Activated naive CD4-positive, alpha-beta T cell (primary cell): ENCODE data around the gene CA7.

Experiments
- DNase-seq, 4 experiments: peaks; one replicate each; lab custom pipeline; 2025; lab: John Stamatoyannopoulos, UW

CA7 gene

DNA sequence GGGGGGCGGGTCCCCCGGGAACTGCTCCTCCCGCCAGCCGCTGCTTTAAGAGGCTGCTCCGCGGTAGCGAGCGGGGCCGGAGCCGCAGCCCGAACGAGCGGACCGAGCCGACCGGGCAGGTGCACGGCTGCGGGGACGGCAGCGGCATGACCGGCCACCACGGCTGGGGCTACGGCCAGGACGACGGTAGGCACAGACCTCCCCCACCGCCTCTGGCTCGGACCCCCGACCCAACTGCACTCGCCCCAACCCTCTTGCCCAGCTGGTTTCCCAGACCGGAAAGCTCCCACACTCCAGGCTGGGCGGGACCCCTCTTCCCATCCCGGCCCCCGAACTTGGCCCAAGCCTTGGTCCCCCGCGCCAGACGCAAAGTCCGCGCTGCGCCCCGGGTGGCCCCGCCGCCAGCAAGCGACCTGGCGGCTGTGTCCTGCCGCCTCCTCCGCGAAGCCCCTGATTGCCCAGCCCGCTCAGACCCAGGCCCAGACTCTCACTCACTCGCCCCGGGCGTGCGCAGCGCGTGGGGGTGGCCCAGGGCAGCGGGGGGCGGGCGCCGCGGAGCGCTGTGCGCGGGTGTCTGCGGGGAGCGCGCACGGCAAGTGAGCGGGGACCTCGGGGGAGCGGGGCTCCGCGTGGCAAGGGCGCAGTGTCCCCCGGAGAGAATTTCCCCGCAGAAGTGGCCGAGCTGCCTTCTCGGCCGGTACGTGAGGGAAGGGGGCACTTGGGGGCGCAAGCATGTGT is at the start of gene CA7:
CA7 (plus strand) TSS at position 73 of the 738 bp plus-strand sequence; CDS start at position 147, 74 bp downstream.
- DNase-seq, result no peak

DNA sequence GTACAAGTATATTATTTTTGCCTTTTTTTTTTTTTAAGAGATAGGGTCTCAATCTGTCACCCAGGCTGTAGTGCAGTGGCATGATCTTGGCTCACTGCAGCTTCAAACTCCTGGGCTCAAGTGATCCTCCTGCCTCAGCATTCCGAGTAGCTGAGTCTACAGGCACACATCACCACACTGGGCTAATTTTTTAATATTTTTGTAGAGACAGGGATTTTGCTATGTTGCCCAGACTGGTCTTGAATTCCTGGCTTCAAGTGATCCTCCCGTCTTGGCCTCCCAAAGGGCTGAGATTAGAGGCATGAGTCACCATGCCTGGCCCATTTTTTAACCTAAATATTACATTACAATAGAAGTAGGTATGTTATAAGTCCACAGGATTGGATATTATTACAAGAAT is 46.1 kb upstream of the CA7 start:
- no peak for DNase-seq

DNA sequence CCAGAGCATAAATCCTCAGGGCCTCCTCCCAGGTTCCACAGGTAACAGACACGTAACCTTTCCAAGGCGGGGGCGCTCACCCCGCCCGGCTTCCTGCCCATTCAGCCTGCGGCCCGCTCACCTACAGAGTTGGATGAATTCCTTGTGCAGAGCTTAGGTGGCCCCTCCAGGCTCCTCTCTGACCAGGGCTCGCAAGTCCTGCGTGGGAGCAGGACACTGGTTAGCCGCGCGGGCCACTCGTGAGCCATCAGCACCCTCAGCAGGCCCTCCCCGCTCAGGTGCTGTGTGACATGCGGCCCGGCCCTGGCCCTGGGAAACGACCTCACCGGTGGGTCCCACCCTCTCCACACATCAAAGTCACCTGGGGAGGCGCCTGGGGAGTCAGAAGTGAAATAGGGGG is 43.4 kb upstream of the CA7 start:
- no peak for DNase-seq

DNA sequence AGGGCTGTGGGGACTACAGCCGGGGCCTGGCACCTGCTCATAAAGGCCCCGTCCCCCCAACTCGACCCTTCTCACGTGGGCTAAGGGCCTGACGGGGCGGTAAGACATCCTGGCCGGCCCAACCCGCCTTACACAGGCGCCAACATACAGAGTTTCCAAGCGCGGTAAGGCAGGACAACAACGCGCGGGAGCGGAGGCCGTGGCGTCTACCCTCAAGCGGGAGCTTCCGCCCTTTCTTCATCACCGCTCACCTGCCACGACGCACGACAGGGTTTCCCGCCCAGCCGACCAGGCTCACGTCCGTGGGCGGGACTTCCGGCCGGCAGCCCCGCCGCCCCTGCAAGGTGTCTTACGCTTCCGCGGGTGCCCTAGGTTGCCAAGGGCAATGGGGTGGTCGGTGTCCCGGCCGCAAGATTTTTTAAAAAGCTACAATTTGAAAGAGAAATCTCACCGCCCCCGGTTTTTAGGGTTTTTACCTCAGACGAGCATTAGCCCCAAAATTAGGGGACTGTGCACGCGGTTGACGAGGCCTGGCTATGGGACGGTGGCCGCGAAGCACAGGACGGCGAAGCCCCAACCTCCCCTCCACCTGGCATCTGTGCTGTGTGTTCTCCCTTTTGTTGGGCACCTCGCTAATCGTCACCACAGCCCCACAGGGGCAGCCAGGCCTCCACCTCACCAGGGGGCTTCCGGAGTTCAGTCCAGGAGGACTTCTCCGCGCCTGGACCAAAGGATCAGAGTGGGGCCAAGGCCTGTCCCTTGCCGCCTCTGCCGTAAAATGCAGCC is 42.7 kb upstream of the CA7 start, which contains the start of gene TERB1:
TERB1 (minus strand) TSS at position 265 of the 786 bp plus-strand sequence. CDS start 4,786 bp downstream, outside the sequence.
- DNase-seq, result no peak

DNA sequence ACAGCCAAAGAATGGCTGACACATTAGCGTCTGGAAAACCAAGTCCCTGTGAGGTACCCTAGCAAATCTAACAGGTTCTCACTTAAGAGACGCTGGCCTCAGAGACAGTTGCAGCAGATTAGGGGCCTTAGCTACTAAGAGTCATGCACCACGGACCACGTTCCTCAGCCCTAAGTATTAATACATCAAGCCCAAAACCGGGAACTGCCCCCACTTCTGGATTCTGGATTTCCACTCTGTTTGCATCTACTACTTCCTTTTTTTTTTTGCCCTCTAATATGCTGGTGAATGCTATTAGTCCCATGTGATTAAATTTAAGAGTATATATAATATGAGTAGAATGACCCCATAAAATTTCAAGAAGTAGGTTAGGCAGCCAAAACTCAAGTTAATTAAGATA is 42.1 kb upstream of the CA7 start:
- DNase-seq, result no peak

DNA sequence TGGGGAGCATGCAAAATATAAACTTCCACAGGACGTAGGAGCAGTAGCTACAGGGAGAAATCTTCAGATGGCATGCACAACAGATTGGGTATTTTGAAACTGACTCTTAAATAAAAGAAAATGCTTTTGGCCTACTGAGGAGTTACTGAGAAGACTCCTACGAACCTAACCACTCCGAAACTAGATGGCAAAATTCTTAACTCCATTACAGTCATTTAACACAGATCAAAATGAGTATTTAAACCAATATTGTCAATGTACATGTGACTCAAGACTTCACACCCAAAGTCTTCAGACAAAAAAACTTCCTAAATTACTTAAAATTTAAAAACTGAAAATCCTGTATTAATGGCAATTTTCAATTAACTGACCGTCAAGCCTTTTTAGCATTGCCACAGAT is 34.4 kb upstream of the CA7 start:
- no peak for DNase-seq

DNA sequence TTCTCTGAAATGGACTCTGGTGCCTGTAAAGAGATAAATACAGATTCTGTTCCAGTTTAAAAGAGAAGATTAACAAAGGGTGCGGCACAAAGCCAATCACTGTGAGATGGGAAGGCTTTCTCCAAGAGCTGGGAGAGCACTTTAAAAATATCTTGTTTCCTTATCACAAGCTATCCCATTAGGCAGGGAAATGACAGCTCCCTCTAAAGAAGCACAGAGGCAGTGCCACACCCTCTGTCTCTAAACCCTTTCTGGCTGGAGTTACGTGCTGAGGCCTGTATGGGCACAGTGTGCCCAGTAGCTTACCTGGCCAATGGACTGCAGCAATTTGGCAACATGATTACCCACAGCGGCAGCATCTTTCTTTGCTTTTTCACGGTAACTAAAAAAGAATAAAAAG is 33.8 kb upstream of the CA7 start:
- DNase-seq, result no peak

DNA sequence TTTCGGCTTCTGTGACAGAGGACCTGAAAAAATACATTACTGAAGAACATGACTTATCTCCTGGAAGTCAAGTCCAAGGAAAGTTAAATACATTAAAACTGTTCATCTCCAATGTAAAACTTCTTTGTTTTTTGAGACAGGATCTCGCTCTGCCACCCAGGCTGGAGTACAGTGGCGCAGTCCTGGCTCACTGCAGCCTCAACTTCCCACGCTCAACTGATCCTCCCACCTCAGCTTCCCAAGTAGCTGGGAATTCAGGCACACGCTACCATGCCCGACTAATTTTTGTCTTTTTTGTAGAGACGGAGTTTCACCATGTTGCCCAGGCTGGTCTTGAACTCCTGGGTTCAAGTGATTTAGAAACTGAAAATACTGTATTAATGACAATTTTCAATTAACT is 33.2 kb upstream of the CA7 start:
- DNase-seq, result no peak

DNA sequence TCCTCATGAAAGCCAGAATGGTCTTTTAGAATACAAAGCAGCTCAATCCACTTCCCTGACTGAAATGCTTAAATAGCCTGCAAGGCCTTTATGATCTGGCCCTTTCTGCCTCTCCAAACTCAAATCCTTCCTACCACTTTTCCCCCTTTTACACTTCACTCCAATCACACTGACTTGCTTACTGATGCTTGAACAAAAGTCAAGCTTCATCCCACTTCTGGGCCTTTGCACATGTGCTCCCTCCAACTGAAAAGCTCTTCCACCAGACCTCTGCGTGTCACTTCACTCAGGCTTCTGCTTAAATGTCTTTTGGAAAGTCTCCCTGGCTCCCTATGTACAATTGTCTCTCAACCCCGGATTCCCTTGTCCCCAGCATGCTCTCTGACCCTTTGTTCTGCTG is 29.5 kb upstream of the CA7 start:
- no peak for DNase-seq

DNA sequence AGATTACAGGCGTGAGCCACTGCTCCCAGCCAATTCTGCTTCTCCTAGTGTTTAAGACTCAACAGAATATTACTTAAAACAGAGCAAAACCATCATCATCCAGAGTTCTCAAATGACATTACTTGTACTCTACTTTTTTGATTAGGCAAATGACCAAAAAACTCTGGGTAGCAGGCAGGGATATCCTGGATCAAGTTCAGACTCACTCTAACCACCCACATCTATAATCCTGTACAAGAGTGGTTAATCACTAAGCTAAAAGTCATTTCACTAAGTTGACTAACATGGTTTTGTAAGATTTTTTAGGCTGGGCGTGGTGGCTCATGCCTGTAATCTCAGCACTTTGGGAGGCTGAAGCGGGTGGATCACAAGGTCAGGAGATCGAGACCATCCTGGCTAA is 20.2 kb upstream of the CA7 start:
- no peak for DNase-seq

DNA sequence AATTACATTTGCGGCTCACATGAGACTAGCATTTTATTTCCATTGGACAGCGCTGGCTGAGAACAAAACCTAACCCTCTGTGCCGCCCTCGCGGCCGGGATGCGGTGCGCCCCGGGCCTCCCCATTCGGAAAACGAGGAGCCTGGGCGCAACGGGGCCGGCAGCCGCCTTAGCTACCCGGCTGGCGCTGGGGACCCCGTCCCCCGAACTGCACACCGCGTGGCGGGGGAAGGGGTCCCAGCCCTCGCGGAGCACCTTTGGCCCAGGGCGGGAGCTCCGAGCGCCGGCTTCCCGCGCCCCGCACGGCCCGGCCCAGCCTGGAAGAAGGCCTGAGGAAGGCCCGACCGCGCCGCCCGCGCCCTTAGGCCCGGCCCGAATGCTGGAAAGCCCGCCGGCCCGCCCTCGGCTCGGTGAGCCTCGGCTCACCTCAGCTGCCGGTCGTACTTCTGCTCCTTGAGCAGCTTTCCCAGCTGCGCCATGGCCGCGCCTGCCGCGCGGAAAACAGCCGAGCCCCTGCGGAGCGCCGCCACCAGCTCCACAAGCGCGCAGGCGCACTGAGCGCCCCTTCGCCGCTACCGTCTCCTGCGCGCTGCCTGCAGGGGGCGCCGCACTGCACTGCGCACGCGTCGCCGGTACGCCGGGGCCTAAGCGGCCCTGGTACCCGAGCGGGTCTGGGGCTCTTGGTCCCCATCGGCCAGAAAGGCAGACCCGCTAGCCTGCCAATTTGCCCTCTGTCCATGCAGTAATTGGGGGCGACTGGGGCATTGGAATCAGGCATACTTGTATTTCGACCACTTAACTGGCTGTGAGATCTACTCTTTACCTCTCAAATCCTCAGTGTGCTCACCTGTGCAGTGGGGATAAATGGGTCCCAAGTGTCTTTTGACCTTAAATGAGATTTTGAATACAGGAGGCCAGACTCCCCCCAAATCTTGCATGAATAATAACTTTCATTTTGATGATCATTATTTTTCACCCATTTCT is 13.5 kb upstream of the CA7 start, which contains the start of gene NAE1:
NAE1 (minus strand) TSS at position 555 of the 983 bp plus-strand sequence; CDS start at position 478, 77 bp downstream.
- DNase-seq, result peak; percentile 68 to 88 (median 76)

DNA sequence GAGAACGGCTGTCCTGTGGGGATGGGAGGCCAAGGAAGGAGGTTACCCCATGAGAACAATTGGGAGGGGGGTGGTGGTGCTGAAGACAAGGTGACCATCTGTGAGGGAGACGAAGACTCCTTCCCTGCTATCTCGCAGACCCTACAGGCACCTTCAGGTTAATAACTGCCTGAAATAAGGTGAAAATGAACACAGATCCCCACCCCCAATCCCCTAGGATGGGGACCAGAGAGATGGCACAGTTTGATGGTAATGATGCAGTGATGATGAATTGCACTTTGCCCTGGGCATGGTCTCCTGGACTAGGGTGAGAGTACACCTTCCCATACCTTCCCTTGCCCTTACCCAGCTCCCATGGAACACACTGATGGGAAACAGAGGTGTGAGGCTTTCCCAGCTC is 12.0 kb upstream of the CA7 start:
- no peak for DNase-seq

DNA sequence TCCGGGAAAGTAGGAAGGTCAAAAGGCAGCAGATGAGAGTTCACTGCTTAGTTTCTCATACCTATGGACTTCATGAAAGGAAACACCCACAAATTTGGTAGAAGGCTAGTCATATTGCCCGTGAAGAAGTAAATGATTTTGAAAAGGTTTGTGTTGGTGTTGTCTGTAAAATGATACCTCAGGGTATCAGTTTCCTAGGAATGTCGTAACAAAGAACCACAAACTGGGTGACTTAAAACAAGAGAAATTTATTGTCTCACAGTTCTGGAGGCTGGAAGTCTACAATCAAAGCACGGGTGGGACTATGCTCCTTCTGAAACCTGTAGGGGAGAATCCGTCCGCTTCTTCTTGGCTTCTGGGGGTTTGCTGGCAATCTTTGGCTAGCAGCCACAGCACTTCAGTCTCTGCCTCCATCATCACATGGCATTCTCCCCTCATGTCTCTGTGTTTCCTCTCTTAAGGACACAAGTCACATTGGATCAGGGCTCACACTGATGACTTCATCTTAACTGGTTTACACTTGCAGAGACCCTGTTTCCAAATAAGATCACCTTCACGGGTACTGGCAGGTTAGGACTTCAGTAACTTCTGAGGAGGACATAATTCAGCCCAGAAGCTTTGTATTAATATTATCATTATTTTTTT is 11.4 kb upstream of the CA7 start:
- no peak for DNase-seq

DNA sequence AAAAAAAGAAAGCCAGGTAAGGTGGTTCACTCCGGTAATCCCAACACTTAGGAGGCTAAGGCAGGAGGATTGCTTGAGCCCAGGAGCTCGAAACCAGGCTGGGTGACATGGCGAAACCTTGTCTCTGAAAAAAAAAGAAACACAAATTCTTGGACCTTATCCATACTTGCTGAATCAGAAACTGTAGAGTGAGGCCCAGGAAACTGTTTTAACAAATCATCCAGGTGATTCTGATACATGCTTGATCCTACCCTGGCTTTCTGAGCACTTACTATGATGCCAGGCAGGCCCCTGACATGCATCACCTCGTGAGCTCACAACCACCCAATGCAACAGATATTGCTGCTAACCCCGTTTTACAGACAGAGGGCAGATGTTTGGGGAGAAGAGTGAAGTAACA is 9.5 kb upstream of the CA7 start:
- no peak for DNase-seq

DNA sequence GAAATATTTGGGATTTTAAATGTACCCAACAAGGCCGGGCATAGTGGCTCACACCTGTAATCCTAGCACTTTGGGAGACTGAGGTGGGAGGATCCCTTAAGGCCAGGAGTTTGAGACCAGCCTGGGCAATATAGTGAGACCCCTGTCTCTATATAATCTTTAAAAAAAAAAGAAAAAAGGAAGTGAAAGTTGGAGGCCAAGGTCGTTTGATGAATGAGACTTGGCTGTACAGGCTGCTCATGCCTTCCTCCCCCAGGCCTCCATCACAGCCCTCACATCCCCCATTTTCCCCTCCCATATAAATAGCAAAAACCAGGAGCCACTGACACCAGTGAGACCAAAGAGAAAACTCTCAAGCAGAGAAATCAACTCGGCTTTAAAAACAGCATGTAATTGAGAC is 3.3 kb upstream of the CA7 start:
- no peak for DNase-seq

DNA sequence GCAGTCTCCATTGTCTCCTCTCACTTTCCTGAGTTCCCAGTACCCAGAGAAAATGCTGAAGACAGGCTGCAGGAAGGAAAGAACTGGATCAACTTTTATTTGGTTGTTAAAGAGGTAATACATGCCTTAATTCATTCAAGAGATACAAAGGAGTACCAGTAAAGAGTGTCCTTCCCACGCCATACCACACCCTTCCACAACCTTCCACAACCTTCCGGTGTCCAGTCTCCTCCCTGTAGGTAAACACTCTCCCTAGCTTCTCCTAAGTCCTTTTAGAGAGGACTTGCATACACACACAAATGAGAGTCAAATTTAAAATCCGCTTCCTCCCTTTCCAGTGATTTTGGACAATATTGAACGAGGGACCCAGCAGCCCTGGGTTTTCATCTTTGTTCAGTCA is 2.8 kb upstream of the CA7 start:
- DNase-seq, result no peak

DNA sequence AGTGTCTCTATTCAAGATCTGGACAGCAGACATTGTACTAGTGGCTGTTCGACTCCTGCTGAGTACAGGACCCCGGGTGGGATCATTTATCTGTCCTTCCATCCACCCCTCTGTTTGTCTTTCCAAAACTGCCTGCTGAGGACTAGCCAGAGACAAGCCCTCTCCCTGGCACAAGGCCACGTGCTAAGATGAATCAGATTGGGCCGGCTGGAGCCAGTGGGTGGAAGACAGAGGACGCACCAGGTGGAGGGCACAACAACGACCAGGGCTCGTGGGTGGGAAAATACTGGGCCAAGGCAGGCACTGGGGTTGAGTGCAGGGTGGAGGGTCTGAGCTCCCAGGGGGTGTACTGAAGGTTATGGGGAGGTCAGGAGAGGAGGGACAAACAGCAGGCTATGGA is 1.4 kb upstream of the CA7 start:
- no peak for DNase-seq

DNA sequence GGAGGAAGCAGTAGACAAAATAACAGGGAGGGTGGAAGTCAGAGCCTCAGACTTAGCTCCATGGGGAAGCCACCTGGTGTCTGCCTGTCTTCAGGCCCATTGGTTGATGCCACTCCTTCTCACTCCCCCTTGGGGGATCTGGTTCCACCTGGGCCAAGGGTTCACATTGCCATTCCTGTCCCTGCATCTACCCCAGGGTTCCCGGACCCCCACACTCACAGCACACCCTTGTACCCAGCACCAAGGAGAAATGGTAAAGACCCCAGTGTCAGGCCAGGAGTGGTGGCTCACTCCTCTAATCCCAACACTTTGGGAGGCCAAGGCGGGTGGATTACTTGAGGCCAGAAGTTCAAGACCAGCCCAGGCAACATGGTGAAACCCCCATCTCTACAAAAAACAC is 1.0 kb upstream of the CA7 start:
- no peak for DNase-seq

DNA sequence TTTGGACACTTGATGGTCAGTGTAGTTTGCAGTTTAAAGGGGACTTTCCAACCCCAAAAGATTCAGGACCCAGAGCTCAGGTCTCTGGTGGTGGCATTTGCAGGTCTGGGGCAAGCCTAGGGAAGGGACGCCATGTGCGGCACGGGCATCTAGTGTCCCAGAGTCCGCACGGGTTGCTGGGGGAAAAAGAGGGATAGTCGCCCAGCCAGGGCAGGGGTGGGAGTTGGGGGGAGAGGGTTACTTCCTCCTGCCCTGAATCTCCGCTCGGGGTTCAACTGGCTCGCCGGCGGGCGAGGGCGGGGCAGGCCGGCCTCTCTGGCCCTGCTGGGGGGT is 239 bp upstream of the CA7 start:
- DNase-seq, result no peak

DNA sequence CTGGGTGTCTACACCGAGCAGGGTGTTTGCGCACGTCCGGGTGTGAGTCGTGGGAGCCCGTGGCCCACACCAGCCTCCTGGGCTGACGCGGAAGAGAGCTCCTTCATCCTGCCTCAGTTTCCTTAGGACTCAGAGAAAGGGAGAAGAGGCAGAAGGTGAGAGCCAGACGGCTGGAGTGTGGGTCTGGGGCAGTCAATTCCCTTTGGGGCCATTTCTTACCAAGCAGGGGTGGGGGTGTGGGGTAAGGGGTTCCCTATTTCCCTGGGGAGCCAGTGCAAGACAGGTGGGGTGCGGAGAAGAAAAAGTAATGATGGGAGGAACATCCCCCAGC is 831 bp downstream of the CA7 start:
- no peak for DNase-seq

DNA sequence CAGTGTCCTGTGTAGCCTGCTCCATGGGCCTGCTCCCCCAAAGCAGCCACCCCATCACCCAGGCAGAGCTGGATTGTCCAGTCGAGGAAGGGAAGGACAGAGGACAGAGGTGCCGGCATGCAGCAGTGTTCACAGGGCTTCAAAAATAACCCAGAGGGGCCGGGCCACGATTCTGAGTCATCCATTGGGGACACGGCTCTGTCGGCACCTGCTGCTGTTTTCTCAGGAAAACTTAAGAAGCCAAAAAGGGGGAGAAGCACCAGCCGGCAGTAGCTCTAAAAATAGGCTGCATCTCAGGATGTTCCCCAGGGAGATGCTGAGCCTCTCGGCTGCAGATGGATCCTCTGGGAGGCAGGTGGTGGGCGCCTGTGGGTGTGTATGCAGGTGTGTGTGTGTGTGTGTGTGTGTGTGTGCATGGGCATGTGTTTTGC is 1.6 kb downstream of the CA7 start:
- no peak for DNase-seq

DNA sequence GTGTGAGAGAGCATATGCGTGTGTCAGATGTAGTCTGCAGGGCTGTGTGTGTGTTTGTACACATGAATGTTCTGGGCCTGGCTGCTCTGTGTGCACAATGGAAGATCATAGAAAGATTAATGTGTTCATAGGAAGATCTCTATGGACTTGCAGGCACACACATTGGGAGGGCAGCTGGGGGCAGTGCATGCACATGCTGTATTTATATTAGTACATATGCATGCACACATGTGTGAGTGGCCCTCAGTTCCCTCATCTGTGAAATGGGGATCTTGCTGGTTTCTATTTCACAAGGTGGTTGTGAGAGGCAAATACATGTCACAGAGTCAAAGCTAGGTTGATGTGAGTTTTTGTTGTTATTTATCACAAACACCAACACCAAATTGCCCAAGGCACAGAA is 2.1 kb downstream of the CA7 start:
- no peak for DNase-seq
